ENCODE data around the gene NDFIP1. TPM values are rescaled to one million over a fixed set of nuclear protein-coding genes. Genes with fewer than 3 reads are reported as not detected.

Gene NDFIP1
- polyA plus RNA-seq, 1 donor (not counting 4 experiments of a cell fraction or from before 2014, with no cell fraction given) = 38.2 TPM

- H3K36me3 ChIP-seq (ENCODE audit: control insufficient read depth in 2 of 2, extremely low read depth in 1 of 2, insufficient read depth in 2 of 2, low read length in 2 of 2) = no peaks in the 10 kb centered on the region
- H3K27ac ChIP-seq (ENCODE audit: control insufficient read depth, insufficient read depth, low read length) = no peak overlapping the region
- dilution Hi-C loops (cut with MboI; ENCODE audit: extremely low pct_ligation_motif_present, low sequenced_read_pairs) = no loop called here
- H3K4me2 ChIP-seq (ENCODE audit: control insufficient read depth, extremely low read depth, insufficient read depth, low read depth, low read length) = no peak overlapping the region
- H3K4me3 ChIP-seq (ENCODE audit: control insufficient read depth in 2 of 3, extremely low read depth in 1 of 3, insufficient read depth in 2 of 3, low read depth in 1 of 3, low read length in 3 of 3) = no peak overlapping the region
- no peaks in the 10 kb centered on the region for H3K27me3 ChIP-seq (ENCODE audit: control insufficient read depth, extremely low read depth, insufficient read depth, low read length)
- TF ChIP-seq EZH2 (IDR thresholded peaks at IDR 0.05; ENCODE audit: low read length) = no peak
- TF ChIP-seq CTCF (optimal IDR thresholded peaks at IDR 0.05 in 1 of 3, IDR thresholded peaks at IDR 0.05 in 1 of 3, conservative IDR thresholded peaks at IDR 0.05 in 1 of 3; ENCODE audit: extremely low read depth in 1 of 3, insufficient read depth in 2 of 3, low read length in 3 of 3) = no peak
- no peak overlapping the region for H2AFZ ChIP-seq (ENCODE audit: control insufficient read depth, low read length)
- H4K20me1 ChIP-seq (ENCODE audit: control insufficient read depth, extremely low read depth, insufficient read depth, low read length) = no peaks in the 10 kb centered on the region
- FAIRE-seq (no peak), DNase-seq (ENCODE audit: low read depth, low spot score) (no peak)
- no peaks in the 10 kb centered on the region for H3K4me1 ChIP-seq (ENCODE audit: control insufficient read depth, extremely low read depth, insufficient read depth, low read length)
- H3K9me1 ChIP-seq (ENCODE audit: control insufficient read depth, extremely low read depth, insufficient read depth, low read length) = peaks cover 2% of the 10 kb centered on the region
- no peaks in the 10 kb centered on the region for H3K9me3 ChIP-seq (ENCODE audit: control insufficient read depth, low read depth, low read length)
- no peaks in the 10 kb centered on the region for H3K79me2 ChIP-seq (ENCODE audit: control insufficient read depth, insufficient read depth, low read length)
- no peak overlapping the region for H3K9ac ChIP-seq (ENCODE audit: control insufficient read depth, extremely low read depth, insufficient read depth, low read length)
Measured at GRCh38 chr5:142079306-142079721, 29.3 kb upstream of the NDFIP1 start.

GRCh38 chr5:142080248-142080647 is 28.3 kb upstream of the NDFIP1 start:
- no peak for DNase-seq (ENCODE audit: low read depth, low spot score)
- Histone ChIP-seq H3K9me3 (ENCODE audit: control insufficient read depth, low read depth, low read length) (no peaks in the 10 kb centered on the region), H4K20me1 (ENCODE audit: control insufficient read depth, extremely low read depth, insufficient read depth, low read length) (no peaks in the 10 kb centered on the region), H3K9ac (ENCODE audit: control insufficient read depth, extremely low read depth, insufficient read depth, low read length) (no peak overlapping the region), H3K36me3 (ENCODE audit: control insufficient read depth in 2 of 2, extremely low read depth in 1 of 2, insufficient read depth in 2 of 2, low read length in 2 of 2) (no peaks in the 10 kb centered on the region), H3K9me1 (ENCODE audit: control insufficient read depth, extremely low read depth, insufficient read depth, low read length) (peaks cover 2% of the 10 kb centered on the region), H3K79me2 (ENCODE audit: control insufficient read depth, insufficient read depth, low read length) (no peaks in the 10 kb centered on the region), H2AFZ (ENCODE audit: control insufficient read depth, low read length) (no peak overlapping the region), H3K4me2 (ENCODE audit: control insufficient read depth, extremely low read depth, insufficient read depth, low read depth, low read length) (no peak overlapping the region), H3K4me3 (ENCODE audit: control insufficient read depth in 2 of 3, extremely low read depth in 1 of 3, insufficient read depth in 2 of 3, low read depth in 1 of 3, low read length in 3 of 3) (no peak overlapping the region), H3K4me1 (ENCODE audit: control insufficient read depth, extremely low read depth, insufficient read depth, low read length) (no peaks in the 10 kb centered on the region), H3K27ac (ENCODE audit: control insufficient read depth, insufficient read depth, low read length) (no peak overlapping the region), H3K27me3 (ENCODE audit: control insufficient read depth, extremely low read depth, insufficient read depth, low read length) (no peaks in the 10 kb centered on the region)
- dilution Hi-C loops (cut with MboI; ENCODE audit: extremely low pct_ligation_motif_present, low sequenced_read_pairs) = no loop called here
- FAIRE-seq = no peak
- TF ChIP-seq CTCF (optimal IDR thresholded peaks at IDR 0.05 in 1 of 3, IDR thresholded peaks at IDR 0.05 in 1 of 3, conservative IDR thresholded peaks at IDR 0.05 in 1 of 3; ENCODE audit: extremely low read depth in 1 of 3, insufficient read depth in 2 of 3, low read length in 3 of 3) = no peak
- no peak for TF ChIP-seq EZH2 (IDR thresholded peaks at IDR 0.05; ENCODE audit: low read length)
